SK-N-MC (cell line): ENCODE data around the gene KLK13.

Source experiments
- EZH2 ChIP-seq: fragments of 200-600 bp; sonication (generic); IDR thresholded peaks from one replicate; pipeline ENCODE4 v1.6.1; 2017; ENCODE audit warnings: antibody characterized with exemption
- FOXP2 ChIP-seq: optimal IDR thresholded peaks from 2 replicates; pipeline ENCODE3; 2011; ENCODE audit warnings: mild to moderate bottlenecking, moderate library complexity; ENCODE audit not compliant: insufficient read depth; ENCODE audit errors: extremely low read length, control extremely low read depth
- POLR2AphosphoS5 ChIP-seq: IDR thresholded peaks from 2 replicates; pipeline ENCODE4 v1.6.1; 2012; ENCODE audit warnings: mild to moderate bottlenecking, low read depth, low read length, borderline replicate concordance

DNA sequence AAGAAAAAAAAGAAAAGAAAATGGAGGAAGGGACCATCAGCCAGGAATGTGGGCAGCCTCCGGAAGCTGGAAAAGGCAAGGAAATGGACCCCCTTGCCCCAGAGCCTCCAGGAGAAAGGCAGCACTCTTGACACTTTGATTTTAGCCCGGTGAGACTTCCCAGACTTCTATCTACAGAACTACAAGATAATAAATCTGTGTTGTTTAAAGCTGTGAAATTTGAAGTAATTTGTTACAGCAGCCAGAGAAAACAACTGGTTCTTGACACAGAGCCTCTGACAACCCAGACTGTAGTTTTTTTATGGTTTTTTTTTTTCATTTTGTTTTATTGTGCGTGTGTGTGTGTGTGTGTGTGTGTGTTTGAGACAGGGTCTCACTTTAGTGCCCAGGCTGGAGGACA lies 35.7 kb upstream of the KLK13 start:
- TF ChIP-seq POLR2AphosphoS5 = no peak
- TF ChIP-seq FOXP2 = no peak
- TF ChIP-seq EZH2 = no peak
